H9 (cell line): ENCODE data around the gene DMPK. TPM values are rescaled to one million over a fixed set of nuclear protein-coding genes. Genes with fewer than 3 reads are reported as not detected.

ENCODE experiments used
- DNase-seq: peaks from one replicate; pipeline ENCODE4 v3.0.0-alpha.2; 2017
- H2AFZ ChIP-seq: one replicate; pipeline ENCODE4 v1.6.1; 2013; ENCODE audit warnings: mild to moderate bottlenecking, low read length, control low read depth, moderate library complexity
- H2AK5ac ChIP-seq: 2 replicates; pipeline ENCODE4 v1.6.1; 2013; ENCODE audit warnings: low read length, control low read depth, mixed read lengths; ENCODE audit not compliant: insufficient read length
- H2BK120ac ChIP-seq: one replicate; pipeline ENCODE4 v1.6.1; 2013; ENCODE audit warnings: low read depth, mild to moderate bottlenecking, low read length, control low read depth, inconsistent platforms; ENCODE audit not compliant: poor library complexity, severe bottlenecking
- H2BK12ac ChIP-seq: 2 replicates; pipeline ENCODE4 v1.6.1; 2013; ENCODE audit warnings: low read length, control low read depth, mixed read lengths, low read depth; ENCODE audit not compliant: insufficient read length
- H2BK15ac ChIP-seq: 2 replicates; pipeline ENCODE4 v1.6.1; 2013; ENCODE audit warnings: low read depth, low read length, control low read depth
- H2BK20ac ChIP-seq: one replicate; pipeline ENCODE4 v1.6.1; 2013; ENCODE audit warnings: low read depth, mild to moderate bottlenecking, low read length, control low read depth, inconsistent platforms; ENCODE audit not compliant: poor library complexity, severe bottlenecking
- H2BK5ac ChIP-seq: 2 replicates; pipeline ENCODE4 v1.6.1; 2013; ENCODE audit warnings: low read length, control low read depth, mixed read lengths; ENCODE audit not compliant: insufficient read length
- H3K14ac ChIP-seq: 2 replicates; pipeline ENCODE4 v1.6.1; 2013; ENCODE audit warnings: low read length, control low read depth; ENCODE audit not compliant: insufficient read depth
- H3K18ac ChIP-seq: 2 replicates; pipeline ENCODE4 v1.6.1; 2013; ENCODE audit warnings: low read depth, mild to moderate bottlenecking, mixed read lengths, low read length, control low read depth; ENCODE audit not compliant: insufficient read length
- H3K23ac ChIP-seq: 2 replicates; pipeline ENCODE4 v1.6.1; 2013; ENCODE audit warnings: low read length, control low read depth, mixed read lengths, low read depth; ENCODE audit not compliant: insufficient read length
- H3K23me2 ChIP-seq: 2 replicates; pipeline ENCODE4 v1.6.1; 2013; ENCODE audit warnings: low read depth, mild to moderate bottlenecking, mixed read lengths, low read length, control low read depth; ENCODE audit not compliant: insufficient read length, poor library complexity, severe bottlenecking
- H3K27ac ChIP-seq: 2 replicates; pipeline ENCODE4 v1.5.1; 2013; ENCODE audit warnings: low read length, control low read depth, mixed read lengths, low read depth; ENCODE audit not compliant: insufficient read length
- H3K27me3 ChIP-seq: 2 replicates; pipeline ENCODE4 v1.6.1; 2013; ENCODE audit warnings: low read length, control low read depth, inconsistent platforms; ENCODE audit not compliant: insufficient read depth
- H3K4ac ChIP-seq: 2 replicates; pipeline ENCODE4 v1.6.1; 2013; ENCODE audit warnings: low read depth, mild to moderate bottlenecking, control low read depth, inconsistent platforms, low read length, moderate library complexity
- H3K4me1 ChIP-seq: 2 replicates; pipeline ENCODE4 v1.6.1; 2013; ENCODE audit warnings: low read length, control low read depth, inconsistent platforms; ENCODE audit not compliant: insufficient read depth
- H3K4me2 ChIP-seq: 2 replicates; pipeline ENCODE4 v1.6.1; 2013; ENCODE audit warnings: low read length, control low read depth, mixed read lengths; ENCODE audit not compliant: insufficient read length, insufficient read depth
- H3K56ac ChIP-seq: 2 replicates; pipeline ENCODE4 v1.6.1; 2013; ENCODE audit warnings: low read depth, mild to moderate bottlenecking, mixed read lengths, low read length, control low read depth; ENCODE audit not compliant: insufficient read length
- H3K79me1 ChIP-seq: 2 replicates; pipeline ENCODE4 v1.6.1; 2013; ENCODE audit warnings: low read depth, mild to moderate bottlenecking, moderate library complexity, low read length, control low read depth, inconsistent platforms; ENCODE audit not compliant: insufficient read depth, poor library complexity, severe bottlenecking
- H3K79me2 ChIP-seq: 2 replicates; pipeline ENCODE4 v1.6.1; 2013; ENCODE audit warnings: low read length, control low read depth, inconsistent platforms; ENCODE audit not compliant: insufficient read depth
- H3K9ac ChIP-seq: 2 replicates; pipeline ENCODE4 v1.6.1; 2013; ENCODE audit warnings: low read length, control low read depth, mixed read lengths; ENCODE audit not compliant: insufficient read length; ENCODE audit errors: extremely low read depth
- H3K9me3 ChIP-seq: one replicate; pipeline ENCODE4 v1.6.1; 2013; ENCODE audit warnings: low read depth, low read length, inconsistent platforms; ENCODE audit not compliant: control insufficient read depth
- H3T11ph ChIP-seq: one replicate; pipeline ENCODE4 v1.6.1; 2013; ENCODE audit warnings: mild to moderate bottlenecking, low read length, control low read depth, inconsistent platforms
- H4K20me1 ChIP-seq: one replicate; pipeline ENCODE4 v1.6.1; 2013; ENCODE audit not compliant: control insufficient read depth, insufficient read length, insufficient read depth
- H4K5ac ChIP-seq: 2 replicates; pipeline ENCODE4 v1.6.1; 2013; ENCODE audit warnings: low read depth, mild to moderate bottlenecking, mixed read lengths, low read length, control low read depth; ENCODE audit not compliant: insufficient read length
- H4K8ac ChIP-seq: replicated peaks from 2 replicates; pipeline ENCODE4 v1.6.1; 2013; ENCODE audit warnings: low read length, control low read depth, mixed read lengths, low read depth; ENCODE audit not compliant: insufficient read length
- H4K91ac ChIP-seq: 2 replicates; pipeline ENCODE4 v1.6.1; 2013; ENCODE audit warnings: low read depth, mild to moderate bottlenecking, moderate library complexity, mixed read lengths, low read length, control low read depth; ENCODE audit not compliant: insufficient read length
- H3K27ac Mint-ChIP-seq, 3 experiments: 2 replicates in 2 of 3; 3 replicates in 1 of 3; pipeline ENCODE4 v1.8.0; 2020 to 2021; ENCODE audit warnings: mixed read lengths in 3 of 3, mild to moderate bottlenecking in 1 of 3, moderate library complexity in 1 of 3
- H3K27me3 Mint-ChIP-seq: 2 replicates; pipeline ENCODE4 v1.8.0; 2021; ENCODE audit warnings: low read depth, mild to moderate bottlenecking, moderate library complexity, mixed read lengths
- H3K36me3 Mint-ChIP-seq, 3 experiments: 2 replicates in 2 of 3; 3 replicates in 1 of 3; pipeline ENCODE4 v1.8.0; 2020 to 2021; ENCODE audit warnings: low read depth in 3 of 3, mixed read lengths in 3 of 3; ENCODE audit not compliant: insufficient read depth in 1 of 3
- H3K4me1 Mint-ChIP-seq, 2 experiments: 2 replicates each; pipeline ENCODE4 v1.8.0; 2020; ENCODE audit warnings: mixed read lengths in 2 of 2
- H3K4me3 Mint-ChIP-seq, 2 experiments: 2 replicates in 1 of 2; 3 replicates in 1 of 2; pipeline ENCODE4 v1.8.0; 2020 to 2021; ENCODE audit warnings: mild to moderate bottlenecking in 2 of 2, mixed read lengths in 2 of 2, moderate library complexity in 1 of 2
- H3K9me3 Mint-ChIP-seq, 2 experiments: 2 replicates in 1 of 2; 3 replicates in 1 of 2; pipeline ENCODE4 v1.8.0; 2020; ENCODE audit warnings: mild to moderate bottlenecking in 2 of 2, mixed read lengths in 2 of 2, moderate library complexity in 1 of 2
- CTCF ChIP-seq: fragments of 200-600 bp; sonication (generic); conservative IDR thresholded peaks from 3 replicates; pipeline ENCODE4 v1.8.0; 2021; ENCODE audit warnings: antibody characterized with exemption, mild to moderate bottlenecking
- WGBS: extraction: QIAGEN DNeasy Blood & Tissue Kit; methylation state at CpG from one replicate; pipeline ENCODE4 v1.1.7; 2013; ENCODE audit warnings: missing lambda C conversion rate, low lambda C conversion rate, mixed read lengths; ENCODE audit not compliant: insufficient read length; ENCODE audit errors: extremely low coverage; 5-methylcytosine and 5-hydroxymethylcytosine counted together
- total RNA-seq: library from RNA; stranded (reverse); gene quantifications from 2 replicates; pipeline ENCODE4 v1.2.1, GENCODE V29; 2021

Gene DMPK
- total RNA-seq, 1 experiment from 2014 or later: 67.4 TPM

GRCh38 chr19:45804140-45804958 is 22.1 kb upstream of the DMPK start:
- no peak overlapping the region for H2BK15ac ChIP-seq
- no peak overlapping the region for H2AFZ ChIP-seq
- no peak overlapping the region for H3K14ac ChIP-seq
- no peak overlapping the region for H4K5ac ChIP-seq
- H2BK20ac ChIP-seq: no peak overlapping the region
- TF ChIP-seq CTCF: no peak
- H2AK5ac ChIP-seq: no peak overlapping the region
- no peak overlapping the region for H3K4me3 Mint-ChIP-seq
- no peaks in the 10 kb centered on the region for H3K27me3 ChIP-seq
- H3K4ac ChIP-seq: no peak overlapping the region
- H3K4me2 ChIP-seq: no peak overlapping the region
- no peak overlapping the region for H4K8ac ChIP-seq
- H3K79me2 ChIP-seq: no peaks in the 10 kb centered on the region
- no peak overlapping the region for H3K18ac ChIP-seq
- no CpG with 5 or more reads among the region's 57 CpGs for WGBS
- H3K27ac ChIP-seq: no peak overlapping the region
- no peaks in the 10 kb centered on the region for H4K20me1 ChIP-seq
- H3T11ph ChIP-seq: no peak overlapping the region
- no peak overlapping the region for H2BK5ac ChIP-seq
- H3K4me1 Mint-ChIP-seq: peaks cover 4 to 16% of the 10 kb centered on the region in 2 experiments
- no peaks in the 10 kb centered on the region for H3K23me2 ChIP-seq
- H3K9me3 ChIP-seq: no peaks in the 10 kb centered on the region
- H2BK12ac ChIP-seq: no peak overlapping the region
- H3K79me1 ChIP-seq: no peaks in the 10 kb centered on the region
- no peak overlapping the region for H4K91ac ChIP-seq
- no peak overlapping the region for H2BK120ac ChIP-seq
- H3K4me1 ChIP-seq: no peaks in the 10 kb centered on the region
- H3K56ac ChIP-seq: no peak overlapping the region
- H3K27ac Mint-ChIP-seq: peak overlapping the region in 1 of 3 experiments; percentile 48; a peak in 1 of 7 replicates
- no peak overlapping the region for H3K9ac ChIP-seq
- H3K36me3 Mint-ChIP-seq: no peaks in the 10 kb centered on the region
- DNase-seq: no peak
- peaks cover 43% of the 10 kb centered on the region for H3K27me3 Mint-ChIP-seq
- H3K9me3 Mint-ChIP-seq: no peaks in the 10 kb centered on the region; a peak in 1 of 5 replicates
- H3K23ac ChIP-seq: no peak overlapping the region
